GM19035 (cell line): ENCODE data around the gene KEL.

Source experiments
- ATAC-seq: cut with Tn5 transposase; IDR thresholded peaks from one replicate; pipeline ENCODE4 v1.9.1; 2021; ENCODE audit not compliant: unreplicated experiment

Gene KEL

DNA sequence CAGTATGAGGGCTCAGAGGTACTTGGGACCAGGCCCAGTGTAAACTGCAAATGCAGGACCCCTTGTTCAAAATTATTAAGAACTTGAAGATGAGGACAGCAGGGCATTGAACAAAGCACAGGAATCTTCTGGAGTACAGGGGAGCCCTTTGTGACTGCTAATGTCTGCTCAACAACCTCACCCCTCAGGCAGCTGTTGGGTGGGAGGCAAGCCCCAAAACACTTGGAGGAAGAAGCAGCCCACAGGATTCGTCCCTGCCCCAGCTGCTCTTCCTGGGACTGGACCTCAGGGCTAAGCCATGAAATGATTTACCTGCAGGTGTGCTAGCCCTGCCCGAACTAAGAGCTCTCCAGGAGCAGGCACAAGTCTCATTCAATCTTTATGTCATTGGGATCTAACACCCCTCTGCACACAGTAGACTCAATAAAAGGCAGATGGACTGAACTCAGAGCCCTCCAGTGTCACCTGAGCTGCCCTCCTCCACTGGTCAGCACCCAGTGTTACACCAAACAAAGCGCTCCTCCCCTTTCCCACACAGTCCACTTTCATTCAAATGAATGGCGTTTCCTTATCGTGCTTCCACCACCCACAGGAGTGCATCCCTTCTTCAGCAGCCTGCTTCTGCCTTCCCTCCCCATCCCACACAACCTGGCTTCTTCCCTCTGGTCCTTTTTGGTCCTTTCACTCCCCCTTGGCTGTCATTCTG lies 29.6 kb downstream of the KEL start:
- ATAC-seq, result no peak

GRCh38 chr7:142930126-142930730 lies 31.9 kb downstream of the KEL start:
- no peak for ATAC-seq

DNA sequence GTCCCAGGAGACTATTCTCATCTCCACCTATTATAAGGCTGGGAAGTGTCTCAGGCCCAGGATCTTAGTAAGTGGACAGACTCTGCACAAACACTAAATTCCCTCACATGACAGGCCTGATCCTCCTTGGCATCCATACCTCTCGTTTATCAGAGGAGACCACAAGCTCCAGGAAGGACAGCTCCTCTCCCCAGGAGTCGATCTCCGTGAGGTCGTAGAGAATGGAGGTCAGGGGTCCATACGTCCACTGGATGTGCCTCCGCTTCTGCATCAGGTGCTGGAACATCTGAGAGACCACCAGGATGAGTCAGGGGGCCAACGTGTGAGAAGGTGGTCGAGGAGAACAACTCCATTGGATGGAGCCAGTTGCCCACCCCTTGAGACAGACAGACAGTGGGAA lies 34.2 kb downstream of the KEL start:
- no peak for ATAC-seq

- ATAC-seq, result no peak
Measured at GRCh38 chr7:142927085-142927745, 34.9 kb downstream of the KEL start.

- no peak for ATAC-seq
Measured at GRCh38 chr7:142925413-142925812, 36.8 kb downstream of the KEL start.

GRCh38 chr7:142923391-142923790 lies 38.8 kb downstream of the KEL start:
- ATAC-seq, result no peak

GRCh38 chr7:142919656-142920055 lies 42.5 kb downstream of the KEL start:
- ATAC-seq, result no peak

- ATAC-seq, result no peak
Measured at GRCh38 chr7:142918901-142919300, 43.3 kb downstream of the KEL start.

- ATAC-seq, result no peak
Measured at GRCh38 chr7:142917447-142917846, 44.7 kb downstream of the KEL start.

DNA sequence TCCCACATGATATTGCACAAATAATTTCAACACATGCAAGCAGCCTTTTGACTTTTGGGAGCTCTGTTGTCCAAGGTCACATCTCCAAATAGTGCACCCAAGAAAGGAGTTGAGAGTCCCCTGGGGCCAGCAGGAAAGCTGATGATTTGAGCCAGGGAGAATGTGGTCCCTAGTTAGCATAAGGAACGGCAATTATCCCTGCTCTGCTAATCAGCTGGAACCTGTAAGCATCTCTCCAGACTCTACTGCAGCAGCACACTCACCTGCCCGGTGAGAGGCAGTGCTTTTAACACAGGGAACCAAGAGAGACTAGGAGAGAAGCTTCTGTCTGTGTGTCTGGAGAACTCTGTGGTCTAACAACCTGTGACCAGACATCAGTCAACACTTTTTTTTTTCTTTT lies 45.7 kb downstream of the KEL start:
- ATAC-seq, result no peak

- ATAC-seq, result no peak
Measured at GRCh38 chr7:142915315-142915714, 46.8 kb downstream of the KEL start.

DNA sequence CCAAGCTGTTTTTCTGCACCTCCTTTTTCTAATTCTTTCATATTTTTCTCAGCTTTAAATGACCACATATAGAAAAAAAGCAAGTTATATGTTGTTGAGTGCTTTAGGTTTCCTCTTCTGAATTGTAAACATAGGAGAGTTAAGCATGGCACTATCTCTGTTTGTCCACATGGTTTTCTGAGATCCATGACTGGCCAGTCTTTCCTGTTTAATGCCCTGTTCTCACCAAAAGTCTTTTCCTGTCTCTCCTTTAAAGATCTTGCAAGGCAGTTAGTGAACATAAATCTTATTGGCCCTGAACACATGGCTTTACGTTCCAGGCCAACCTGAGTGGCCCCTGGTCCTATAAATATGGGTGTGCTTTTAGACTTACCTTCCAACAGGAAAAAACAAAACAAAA lies 48.0 kb downstream of the KEL start:
- no peak for ATAC-seq

GRCh38 chr7:142913566-142913965 lies 48.6 kb downstream of the KEL start:
- ATAC-seq, result no peak

DNA sequence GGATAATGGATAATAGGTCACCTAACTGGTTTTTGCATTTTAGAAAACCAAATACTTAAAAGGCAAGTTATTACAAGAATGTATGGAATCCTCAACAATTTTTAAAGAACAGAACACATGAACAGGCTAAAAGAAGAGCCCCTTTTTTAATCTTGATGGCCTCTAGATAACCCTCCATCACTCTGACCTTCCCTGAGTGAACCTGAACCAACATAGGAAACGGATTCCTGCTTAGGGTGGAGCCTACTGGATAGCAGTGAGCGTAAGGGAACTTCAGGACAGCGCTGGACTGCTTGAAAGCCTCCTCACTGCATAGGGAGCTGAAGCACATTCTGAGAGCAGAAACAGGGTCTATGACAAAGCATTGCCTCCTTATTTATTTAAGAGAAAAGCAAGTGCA lies 49.1 kb downstream of the KEL start:
- no peak for ATAC-seq

DNA sequence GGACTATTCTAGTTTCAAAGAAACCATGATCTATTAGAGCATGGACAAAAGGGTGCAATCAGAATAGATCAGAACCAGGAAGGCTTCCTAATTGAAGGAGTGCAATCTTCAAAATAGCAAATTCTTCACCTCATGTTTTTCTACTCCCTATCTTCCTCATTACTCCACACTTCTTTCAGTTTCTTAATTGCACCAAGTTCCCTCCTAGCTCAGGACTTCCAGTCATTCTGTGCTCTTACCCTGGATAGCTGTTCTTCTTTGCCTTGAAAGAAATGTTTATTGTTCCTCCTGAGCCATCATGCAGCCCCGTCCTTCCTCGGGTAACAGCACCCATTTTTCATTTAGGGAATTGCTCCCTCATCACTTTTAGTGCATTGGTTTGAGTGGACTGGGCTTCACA lies 51.7 kb downstream of the KEL start:
- no peak for ATAC-seq

DNA sequence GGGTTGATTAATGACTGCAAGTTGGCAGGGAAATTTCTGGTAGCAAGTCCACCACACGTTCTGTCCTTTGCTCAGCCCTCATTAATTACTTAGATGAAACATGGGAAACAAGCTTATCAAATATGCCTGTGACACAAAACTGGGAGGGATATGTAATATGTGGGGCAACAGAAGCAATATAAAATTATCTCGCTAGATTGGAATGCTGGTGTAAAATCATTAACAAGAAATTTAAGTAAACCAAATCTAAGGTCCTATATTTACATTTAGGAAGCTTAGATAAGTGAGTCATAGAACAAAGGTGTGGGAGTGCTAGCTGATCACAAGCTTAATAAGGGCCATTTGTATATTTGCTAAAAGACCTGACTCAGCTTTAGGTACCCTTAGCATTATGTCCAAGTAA lies 52.1 kb downstream of the KEL start:
- ATAC-seq, result no peak

DNA sequence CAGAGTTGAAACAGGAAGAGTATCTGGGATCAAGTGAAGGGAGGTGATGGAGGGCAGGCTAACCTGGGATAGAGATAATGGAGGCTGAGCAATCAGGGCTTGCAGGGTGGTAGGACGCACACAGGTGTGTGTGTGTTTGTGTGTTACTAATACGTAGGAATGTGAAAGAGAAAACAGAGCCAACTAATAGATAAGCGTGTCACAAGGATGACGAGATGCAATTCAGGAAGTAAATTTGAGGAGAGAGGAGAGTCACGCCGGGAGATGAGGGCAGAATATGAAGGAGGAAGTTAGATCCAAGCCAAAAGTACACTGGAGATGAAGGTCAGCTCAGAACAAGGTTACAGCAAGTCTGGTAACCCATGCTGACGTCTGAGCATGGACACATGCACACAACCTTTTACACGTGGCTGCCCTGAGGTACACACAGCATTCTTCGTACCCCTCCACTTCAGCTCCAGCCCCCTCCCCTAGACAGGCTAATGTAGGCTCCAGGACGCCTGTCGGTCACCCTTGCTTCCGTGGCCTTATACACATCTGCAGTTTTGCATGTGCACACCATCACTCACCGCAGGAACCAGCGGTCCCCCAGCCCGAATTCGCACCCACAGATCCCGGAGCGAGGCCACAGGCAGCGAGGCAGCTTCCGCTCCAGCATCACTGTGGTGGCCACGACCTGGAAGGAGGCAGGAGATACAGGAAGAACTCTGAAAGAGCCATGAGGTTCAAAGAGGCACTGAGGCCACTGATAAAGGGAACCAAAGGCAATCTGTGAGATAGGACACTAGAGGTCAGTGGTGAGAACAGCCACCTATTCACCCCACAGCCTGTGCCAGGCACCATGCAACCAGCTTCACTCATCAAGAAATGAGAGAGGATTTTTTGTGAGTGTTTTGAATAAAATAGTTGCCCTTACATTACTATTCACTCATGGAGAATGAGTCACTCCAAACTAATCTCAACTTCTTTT lies 53.0 kb downstream of the KEL start:
- no peak for ATAC-seq

- no peak for ATAC-seq
Measured at GRCh38 chr7:142908290-142908689, 53.9 kb downstream of the KEL start.

DNA sequence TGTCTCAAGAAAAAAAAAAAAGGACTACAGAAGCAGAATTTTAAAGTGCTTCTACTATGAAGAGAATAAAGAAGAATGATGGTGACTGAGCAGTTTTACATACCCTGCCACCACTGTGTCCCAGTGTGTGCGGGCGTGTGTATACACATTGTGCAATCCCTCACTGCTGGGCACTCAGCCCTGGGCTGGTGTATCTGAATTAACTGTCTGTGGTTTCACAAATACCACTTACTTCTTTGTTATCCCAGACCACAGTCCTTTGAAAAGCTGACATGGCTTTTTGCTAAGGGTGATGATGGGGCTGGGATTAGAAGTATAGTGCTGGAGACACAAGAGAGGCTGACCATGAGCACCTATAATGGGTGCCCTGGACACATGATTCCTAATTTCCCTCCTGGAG lies 55.5 kb downstream of the KEL start:
- no peak for ATAC-seq

DNA sequence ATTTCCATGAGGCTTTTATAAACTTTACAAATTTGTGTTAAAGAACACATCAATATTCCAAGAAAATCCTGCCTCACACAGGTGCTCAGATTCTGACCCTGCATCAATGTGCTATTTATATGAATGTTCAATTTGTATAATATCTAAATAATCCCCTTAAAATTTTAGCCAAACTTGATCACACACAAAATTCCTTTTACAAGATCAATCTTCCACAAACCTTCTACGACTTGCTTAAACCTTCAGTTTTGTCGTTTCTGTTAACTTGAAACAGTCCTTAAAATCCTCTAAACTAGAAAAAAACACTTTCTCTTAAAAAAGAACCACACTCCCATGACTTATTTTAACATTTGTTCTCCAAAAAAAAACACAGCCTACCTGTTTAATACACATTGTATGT lies 56.4 kb downstream of the KEL start:
- no peak for ATAC-seq

DNA sequence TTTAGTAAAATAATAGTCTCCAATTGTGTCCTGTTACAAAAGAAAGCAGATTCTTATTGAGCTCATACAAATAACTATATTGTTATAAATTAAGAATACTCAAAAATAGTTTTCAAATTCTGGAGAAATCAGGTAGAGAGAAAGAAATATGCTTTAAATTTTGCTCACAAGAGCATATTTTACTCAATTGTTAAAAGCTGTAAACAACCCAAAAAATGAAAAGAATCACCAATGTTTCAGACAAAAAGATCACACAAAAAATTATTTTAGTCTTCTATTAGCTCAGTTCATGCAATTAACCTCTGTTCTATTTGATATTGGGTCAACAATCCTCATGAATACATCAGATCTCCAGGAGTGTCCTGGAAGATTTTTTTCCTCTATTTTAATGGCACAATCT lies 58.0 kb downstream of the KEL start:
- ATAC-seq, result no peak
